SU-DHL-6 (cell line): ENCODE measurements around the gene CCT5.

Source experiments
- EZH2phosphoT487 ChIP-seq: fragments of 200-600 bp; sonication (generic), shearing (Covaris generic); conservative IDR thresholded peaks from 2 replicates; pipeline ENCODE4 v1.6.1; 2018; ENCODE audit warnings: mild to moderate bottlenecking, antibody characterized with exemption, low read length, moderate library complexity, mixed read lengths
- TF ChIP-seq, protein P1 (sequence below): fragments of 200-600 bp; sonication (generic); IDR thresholded peaks from one replicate; pipeline ENCODE4 v1.5.1; 2017; ENCODE audit warnings: antibody characterized with exemption, mild to moderate bottlenecking, low read length, moderate library complexity; ENCODE audit not compliant: insufficient read depth, poor library complexity, severe bottlenecking

DNA sequence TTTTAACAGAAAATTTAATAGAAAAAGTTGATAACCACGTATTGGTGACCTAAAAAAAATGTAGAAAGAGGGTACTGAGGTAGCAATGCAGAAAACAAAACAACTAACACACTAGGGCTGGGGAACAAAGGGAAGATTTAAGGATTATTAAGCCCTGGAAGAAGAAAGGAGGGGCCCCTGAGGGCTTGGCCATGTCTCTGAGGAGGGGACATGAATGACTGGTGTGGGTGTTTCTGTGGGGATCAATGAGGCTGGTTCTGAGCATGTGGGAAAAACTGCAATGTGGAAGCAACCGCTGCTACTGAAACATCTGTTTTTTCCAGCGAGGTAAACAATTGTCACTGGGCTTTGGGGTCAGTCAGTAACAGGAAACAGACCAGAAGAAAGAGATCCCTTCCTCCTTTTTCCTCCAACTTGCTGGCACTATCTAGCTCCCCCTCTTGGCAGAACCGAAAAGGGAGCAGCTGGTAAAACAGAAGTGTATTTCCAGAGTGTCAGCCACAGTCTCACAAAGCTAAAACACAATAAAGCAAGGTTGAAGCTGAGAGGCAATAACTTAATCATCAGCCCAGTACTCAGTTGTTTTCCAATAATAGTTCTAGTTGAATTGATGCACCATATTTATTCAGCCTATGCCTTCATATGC, 48.7 kb upstream of the CCT5 start:
- TF ChIP-seq, protein P1, sequence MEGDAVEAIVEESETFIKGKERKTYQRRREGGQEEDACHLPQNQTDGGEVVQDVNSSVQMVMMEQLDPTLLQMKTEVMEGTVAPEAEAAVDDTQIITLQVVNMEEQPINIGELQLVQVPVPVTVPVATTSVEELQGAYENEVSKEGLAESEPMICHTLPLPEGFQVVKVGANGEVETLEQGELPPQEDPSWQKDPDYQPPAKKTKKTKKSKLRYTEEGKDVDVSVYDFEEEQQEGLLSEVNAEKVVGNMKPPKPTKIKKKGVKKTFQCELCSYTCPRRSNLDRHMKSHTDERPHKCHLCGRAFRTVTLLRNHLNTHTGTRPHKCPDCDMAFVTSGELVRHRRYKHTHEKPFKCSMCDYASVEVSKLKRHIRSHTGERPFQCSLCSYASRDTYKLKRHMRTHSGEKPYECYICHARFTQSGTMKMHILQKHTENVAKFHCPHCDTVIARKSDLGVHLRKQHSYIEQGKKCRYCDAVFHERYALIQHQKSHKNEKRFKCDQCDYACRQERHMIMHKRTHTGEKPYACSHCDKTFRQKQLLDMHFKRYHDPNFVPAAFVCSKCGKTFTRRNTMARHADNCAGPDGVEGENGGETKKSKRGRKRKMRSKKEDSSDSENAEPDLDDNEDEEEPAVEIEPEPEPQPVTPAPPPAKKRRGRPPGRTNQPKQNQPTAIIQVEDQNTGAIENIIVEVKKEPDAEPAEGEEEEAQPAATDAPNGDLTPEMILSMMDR, result no peak
- no peak for TF ChIP-seq EZH2phosphoT487
